Astrocyte (in vitro differentiated cells and primary cell): Measurements from ENCODE around the gene G2E3.

ENCODE experiments used
- EZH2 ChIP-seq: IDR thresholded peaks from 2 replicates; pipeline ENCODE4 v1.6.1; 2012; ENCODE audit warnings: mild to moderate bottlenecking, low read length, inconsistent platforms; ENCODE audit not compliant: insufficient read depth
- TF ChIP-seq, protein P1 (sequence below): IDR thresholded peaks from 2 replicates; pipeline ENCODE4 v1.5.1; 2011; ENCODE audit warnings: low read depth, mild to moderate bottlenecking, inconsistent platforms, low read length, moderate library complexity; ENCODE audit not compliant: insufficient read depth

DNA sequence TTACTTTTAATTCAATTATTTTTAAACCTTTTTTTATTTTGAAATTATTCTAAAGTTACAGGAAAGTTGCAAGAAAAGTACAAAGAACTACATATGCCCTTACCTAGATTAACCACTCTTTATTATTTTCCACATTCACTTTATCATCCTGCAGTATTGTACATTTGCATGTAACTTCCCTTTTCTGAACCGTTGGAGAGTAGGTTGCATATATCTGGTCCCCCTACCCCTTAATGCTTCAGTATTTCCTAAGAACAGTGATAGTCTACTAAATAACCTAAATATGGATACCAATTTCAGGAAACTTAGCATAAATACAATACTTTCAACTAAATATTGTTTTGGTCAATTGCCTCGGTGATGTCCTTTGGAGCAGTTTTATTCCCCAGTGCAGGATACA, 15.0 kb downstream of the G2E3 start:
- TF ChIP-seq, protein P1, sequence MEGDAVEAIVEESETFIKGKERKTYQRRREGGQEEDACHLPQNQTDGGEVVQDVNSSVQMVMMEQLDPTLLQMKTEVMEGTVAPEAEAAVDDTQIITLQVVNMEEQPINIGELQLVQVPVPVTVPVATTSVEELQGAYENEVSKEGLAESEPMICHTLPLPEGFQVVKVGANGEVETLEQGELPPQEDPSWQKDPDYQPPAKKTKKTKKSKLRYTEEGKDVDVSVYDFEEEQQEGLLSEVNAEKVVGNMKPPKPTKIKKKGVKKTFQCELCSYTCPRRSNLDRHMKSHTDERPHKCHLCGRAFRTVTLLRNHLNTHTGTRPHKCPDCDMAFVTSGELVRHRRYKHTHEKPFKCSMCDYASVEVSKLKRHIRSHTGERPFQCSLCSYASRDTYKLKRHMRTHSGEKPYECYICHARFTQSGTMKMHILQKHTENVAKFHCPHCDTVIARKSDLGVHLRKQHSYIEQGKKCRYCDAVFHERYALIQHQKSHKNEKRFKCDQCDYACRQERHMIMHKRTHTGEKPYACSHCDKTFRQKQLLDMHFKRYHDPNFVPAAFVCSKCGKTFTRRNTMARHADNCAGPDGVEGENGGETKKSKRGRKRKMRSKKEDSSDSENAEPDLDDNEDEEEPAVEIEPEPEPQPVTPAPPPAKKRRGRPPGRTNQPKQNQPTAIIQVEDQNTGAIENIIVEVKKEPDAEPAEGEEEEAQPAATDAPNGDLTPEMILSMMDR = no peak
- no peak for TF ChIP-seq EZH2
